Choroid plexus epithelial cell (primary cell): ENCODE results near the gene CDON.

Experiments
- DNase-seq: peaks from one replicate; pipeline ENCODE4 v3.0.0-alpha.2; 2010; ENCODE audit warnings: low read depth
- H3K4me3 ChIP-seq: 2 replicates; pipeline ENCODE4 v1.5.1; 2011; ENCODE audit warnings: low read depth, mild to moderate bottlenecking, control low read depth, low read length, moderate library complexity
- TF ChIP-seq, protein P1 (sequence below): conservative IDR thresholded peaks from 2 replicates; pipeline ENCODE4 v1.5.1; 2011; ENCODE audit warnings: low read depth, mild to moderate bottlenecking, control low read depth, inconsistent platforms, low read length, moderate library complexity

Gene CDON

DNA sequence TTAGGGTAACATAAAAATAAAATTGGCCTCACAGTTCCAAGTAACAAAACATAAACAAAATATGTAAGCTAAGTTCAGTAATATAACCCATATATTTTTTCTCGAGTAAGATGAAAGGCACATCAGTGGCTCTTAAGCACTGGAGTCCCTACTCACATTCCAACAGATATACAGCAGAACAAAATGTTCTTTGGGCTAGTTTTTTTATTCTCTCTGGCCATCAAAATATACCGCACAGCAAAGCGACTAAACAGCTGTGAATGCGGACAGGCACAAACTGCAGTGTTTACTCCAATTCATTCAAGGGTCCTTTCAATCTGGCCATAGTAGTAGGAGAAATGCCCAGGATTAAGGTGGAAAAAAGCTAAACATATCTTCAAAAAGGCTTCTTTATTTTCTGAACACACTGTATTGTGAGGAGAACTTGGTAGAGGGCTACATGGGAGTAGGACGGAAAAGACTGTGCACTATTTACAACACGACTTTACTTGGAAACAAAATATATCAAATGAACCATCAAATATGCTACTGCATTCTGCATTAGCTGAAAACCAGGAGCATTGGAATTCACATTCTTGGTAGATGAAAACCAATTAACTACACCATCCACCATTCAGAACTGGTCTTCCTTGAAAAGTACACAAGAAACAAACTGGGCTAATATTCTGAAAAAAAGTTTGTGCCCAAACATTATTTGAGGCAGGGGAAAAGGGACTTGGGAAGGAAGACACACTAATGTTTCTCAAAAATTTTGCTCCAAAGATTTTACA is 4.4 kb downstream of the CDON start:
- TF ChIP-seq, protein P1, sequence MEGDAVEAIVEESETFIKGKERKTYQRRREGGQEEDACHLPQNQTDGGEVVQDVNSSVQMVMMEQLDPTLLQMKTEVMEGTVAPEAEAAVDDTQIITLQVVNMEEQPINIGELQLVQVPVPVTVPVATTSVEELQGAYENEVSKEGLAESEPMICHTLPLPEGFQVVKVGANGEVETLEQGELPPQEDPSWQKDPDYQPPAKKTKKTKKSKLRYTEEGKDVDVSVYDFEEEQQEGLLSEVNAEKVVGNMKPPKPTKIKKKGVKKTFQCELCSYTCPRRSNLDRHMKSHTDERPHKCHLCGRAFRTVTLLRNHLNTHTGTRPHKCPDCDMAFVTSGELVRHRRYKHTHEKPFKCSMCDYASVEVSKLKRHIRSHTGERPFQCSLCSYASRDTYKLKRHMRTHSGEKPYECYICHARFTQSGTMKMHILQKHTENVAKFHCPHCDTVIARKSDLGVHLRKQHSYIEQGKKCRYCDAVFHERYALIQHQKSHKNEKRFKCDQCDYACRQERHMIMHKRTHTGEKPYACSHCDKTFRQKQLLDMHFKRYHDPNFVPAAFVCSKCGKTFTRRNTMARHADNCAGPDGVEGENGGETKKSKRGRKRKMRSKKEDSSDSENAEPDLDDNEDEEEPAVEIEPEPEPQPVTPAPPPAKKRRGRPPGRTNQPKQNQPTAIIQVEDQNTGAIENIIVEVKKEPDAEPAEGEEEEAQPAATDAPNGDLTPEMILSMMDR = no peak
- no peak overlapping the region for H3K4me3 ChIP-seq
- no peak for DNase-seq

DNA sequence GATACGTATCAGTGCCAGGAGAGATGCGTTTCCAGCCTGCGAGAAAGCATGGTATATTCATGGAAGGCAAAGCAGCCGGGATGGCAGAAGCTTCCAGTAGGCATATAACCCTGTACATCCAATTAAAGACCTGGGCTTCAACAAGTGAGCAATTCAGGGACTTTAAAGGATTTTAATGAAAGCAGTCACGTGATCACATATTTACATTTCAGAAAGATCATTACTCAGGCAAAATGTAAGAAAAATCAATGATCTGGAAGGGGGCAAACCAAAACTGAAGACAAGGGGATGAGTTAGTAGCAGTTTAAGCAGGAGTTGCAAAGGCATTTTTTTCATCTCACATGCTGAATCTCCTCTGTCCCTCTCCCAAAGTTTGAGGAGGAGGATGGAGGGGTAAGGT is 7.8 kb downstream of the CDON start:
- TF ChIP-seq, protein P1 = no peak
- H3K4me3 ChIP-seq = no peak overlapping the region
- no peak for DNase-seq

DNA sequence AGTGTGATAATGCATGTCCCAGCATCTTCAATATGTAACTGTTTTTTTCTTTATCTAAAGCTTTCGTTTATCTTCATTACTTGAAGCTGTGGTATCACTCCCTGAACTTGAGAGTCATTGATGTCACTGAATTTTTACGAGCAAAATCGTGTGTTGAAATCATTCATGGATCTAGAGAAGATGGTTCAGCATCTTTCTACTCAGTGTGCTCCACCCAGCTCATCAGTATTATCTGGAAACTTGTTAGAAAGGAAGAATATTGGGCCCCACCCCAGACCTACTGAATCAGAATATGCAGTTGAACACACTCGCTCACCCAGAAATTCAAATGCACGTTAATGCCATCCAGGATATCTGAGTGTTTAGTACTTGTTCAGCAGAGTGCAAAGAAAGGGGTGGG is 8.3 kb downstream of the CDON start:
- TF ChIP-seq, protein P1 = no peak
- H3K4me3 ChIP-seq = no peak overlapping the region
- no peak for DNase-seq

DNA sequence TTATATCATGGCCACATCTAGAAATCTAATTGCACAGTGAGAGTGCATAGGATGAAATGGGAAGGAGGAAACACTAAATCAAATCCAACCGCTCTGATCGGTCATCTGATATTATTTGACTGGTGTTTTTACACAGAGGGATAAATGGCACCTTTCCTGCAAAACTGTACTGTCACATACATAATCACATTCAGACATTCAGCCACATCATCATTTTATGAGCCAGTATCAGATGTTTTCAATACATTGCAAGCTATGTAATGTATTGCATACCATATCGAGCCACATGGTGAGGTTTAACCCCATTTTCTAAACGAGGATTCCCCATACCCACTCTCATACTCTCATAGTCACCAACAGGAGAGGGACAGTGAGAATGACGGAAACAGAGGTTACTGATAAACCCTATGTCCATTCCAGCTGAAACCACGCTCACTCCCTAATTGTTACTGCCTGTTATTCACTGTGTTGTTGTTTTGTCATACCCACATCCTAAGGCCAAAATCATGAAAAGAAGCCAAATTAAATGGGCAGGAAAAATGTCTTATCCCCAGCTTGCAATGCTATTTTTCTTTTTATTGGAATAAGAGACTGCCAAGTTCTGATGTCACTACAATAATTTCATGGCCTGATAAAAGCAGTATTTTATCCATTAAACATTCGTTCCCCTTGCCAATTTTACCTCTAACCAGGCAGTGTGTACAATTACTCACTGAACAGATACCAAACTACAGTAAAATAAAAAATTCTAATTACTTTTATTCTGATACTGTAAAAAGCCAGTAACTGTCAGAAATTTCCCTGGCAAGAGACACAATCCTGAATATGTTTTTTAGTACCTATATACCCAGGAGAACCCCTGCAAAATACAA is 9.0 kb downstream of the CDON start:
- no peak overlapping the region for H3K4me3 ChIP-seq
- TF ChIP-seq, protein P1 = no peak
- DNase-seq = no peak

DNA sequence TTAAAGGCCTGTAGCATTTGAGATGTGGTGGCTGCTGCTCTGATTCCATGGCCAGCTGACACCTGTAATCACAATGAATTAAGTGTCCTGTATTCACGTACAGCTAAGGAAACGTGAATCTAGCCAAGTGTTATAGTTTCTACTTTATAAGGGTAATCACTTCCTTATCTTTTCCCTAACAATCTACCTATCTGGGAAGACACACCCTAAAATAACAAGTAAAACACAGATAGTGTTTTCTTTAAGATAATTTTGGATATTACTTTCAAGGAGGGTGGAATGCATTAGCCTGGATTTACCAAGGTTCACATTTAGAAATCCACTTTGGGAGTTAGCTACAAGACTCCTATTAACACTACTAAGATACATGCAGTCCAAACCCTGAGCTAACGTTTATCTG is 11.5 kb downstream of the CDON start:
- TF ChIP-seq, protein P1 = no peak
- DNase-seq = no peak
- H3K4me3 ChIP-seq = no peak overlapping the region

DNA sequence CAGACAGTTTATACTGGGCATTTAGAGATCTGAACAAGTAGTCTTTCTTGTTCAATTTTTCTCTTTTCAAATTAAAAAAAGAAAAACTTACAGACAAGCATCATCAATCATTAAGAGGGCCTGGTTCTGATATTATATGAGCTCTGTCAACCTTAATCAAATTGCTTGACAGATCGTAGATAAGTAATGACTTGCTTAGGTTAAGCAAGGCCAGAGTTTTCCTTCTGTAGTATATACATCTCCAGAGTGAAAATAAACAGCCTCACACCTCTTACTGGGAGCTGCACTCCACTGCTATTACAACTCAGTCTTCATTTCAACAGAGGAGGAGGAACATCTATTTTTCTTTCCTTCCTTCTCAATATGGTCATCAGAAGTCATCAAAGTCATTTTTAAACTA is 13.5 kb downstream of the CDON start:
- H3K4me3 ChIP-seq = no peak overlapping the region
- TF ChIP-seq, protein P1 = no peak
- no peak for DNase-seq

DNA sequence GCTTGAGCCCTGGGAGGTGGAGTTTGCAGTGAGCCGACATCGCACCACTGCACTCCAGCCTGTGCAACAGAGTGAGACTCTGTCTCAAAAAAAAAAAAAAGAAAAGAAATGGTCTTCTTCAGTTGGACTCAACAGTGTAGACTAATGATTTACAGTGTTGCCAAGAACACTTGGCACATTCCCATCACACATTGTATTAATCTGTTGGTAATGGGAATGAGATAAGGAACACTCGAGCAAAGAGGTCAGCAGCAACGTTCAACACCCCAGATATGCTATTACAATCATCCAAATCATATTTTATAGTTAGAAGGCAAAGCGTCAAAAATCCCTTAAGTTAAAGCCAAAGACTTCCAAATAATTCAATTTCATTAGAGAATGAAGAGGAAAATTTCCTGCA is 14.5 kb downstream of the CDON start:
- TF ChIP-seq, protein P1 = no peak
- H3K4me3 ChIP-seq = no peak overlapping the region
- DNase-seq = no peak
